Stimulated activated CD8-positive, alpha-beta memory T cell treated with anti-CD3 and anti-CD28 coated beads, Interleukin-4, amount 100 ng/mL, for 24 hours (primary cell): ENCODE data around the gene ZNF740.
"Not testable (repeated sequence)": the region's sequence is repeated elsewhere in the genome, so short reads cannot be mapped to it uniquely, and the experiment has no call there.

Source experiments
- DNase-seq: peaks from one replicate; pipeline ENCODE4 v3.0.0-alpha.2; 2020; ENCODE audit warnings: low read depth

ZNF740 gene

GRCh38 chr12:53173085-53173715, 7.3 kb upstream of the ZNF740 start:
- no peak for DNase-seq

GRCh38 chr12:53174881-53175491, 5.5 kb upstream of the ZNF740 start:
- DNase-seq: no peak

DNA sequence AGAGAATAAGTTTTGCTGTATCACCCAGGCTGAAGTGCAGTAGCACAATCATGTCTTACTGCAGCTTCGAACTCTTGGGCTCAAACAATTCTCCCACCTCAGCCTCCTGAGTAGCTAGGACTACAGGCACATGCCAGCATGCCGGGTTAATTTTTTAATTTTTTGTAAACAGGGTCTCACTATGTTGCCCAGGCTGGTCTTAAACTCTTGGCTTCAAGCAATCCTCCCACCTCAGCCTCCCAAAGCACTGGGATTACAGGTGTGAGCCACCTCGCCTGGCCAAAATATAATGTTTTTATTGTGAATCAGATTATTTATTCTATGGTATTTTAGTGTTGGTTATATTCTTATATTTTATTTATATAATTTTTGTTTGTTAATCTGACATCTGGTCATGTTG, 3.8 kb upstream of the ZNF740 start:
- no peak for DNase-seq

DNA sequence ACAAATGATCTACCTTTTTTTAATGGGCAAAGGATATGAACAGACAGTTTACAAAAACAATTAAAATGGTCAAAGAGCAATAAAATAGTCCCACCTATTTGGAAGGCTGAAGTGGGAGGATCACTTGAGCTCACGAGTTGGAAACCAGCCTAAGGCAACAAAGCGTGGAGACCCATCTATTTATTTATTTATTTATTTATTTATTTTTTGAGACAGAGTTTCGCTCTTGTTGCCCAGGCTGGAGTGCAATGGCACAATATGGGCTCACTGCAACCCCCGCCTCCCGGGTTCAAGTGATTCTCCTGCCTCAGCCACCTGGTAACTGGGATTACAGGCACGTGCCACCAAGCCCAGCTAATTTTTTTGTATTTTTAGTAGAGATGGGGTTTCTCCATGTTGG, 3.1 kb upstream of the ZNF740 start:
- DNase-seq: not testable (repeated sequence)

DNA sequence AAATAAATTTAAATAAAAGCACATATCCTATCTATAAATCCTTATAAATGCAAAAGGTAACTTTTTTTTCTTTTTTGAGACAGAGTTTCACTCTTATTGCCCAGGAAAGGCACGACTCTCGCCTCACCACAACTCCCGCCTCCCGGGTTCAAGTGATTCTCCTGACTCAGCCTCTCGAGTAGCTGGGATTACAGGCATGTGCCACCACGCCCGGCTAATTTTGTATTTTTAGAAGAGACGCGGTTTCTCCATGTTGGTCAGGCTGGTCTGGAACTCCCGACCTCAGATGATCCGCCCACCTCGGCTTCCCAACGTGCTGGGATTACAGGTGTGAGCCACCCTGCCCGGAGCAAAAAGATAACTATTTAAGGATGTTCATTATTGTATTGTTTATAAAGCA, 1.7 kb upstream of the ZNF740 start:
- not testable (repeated sequence) for DNase-seq

- no peak for DNase-seq
Observed at GRCh38 chr12:53179687-53180219, 769 bp upstream of the ZNF740 start.

DNA sequence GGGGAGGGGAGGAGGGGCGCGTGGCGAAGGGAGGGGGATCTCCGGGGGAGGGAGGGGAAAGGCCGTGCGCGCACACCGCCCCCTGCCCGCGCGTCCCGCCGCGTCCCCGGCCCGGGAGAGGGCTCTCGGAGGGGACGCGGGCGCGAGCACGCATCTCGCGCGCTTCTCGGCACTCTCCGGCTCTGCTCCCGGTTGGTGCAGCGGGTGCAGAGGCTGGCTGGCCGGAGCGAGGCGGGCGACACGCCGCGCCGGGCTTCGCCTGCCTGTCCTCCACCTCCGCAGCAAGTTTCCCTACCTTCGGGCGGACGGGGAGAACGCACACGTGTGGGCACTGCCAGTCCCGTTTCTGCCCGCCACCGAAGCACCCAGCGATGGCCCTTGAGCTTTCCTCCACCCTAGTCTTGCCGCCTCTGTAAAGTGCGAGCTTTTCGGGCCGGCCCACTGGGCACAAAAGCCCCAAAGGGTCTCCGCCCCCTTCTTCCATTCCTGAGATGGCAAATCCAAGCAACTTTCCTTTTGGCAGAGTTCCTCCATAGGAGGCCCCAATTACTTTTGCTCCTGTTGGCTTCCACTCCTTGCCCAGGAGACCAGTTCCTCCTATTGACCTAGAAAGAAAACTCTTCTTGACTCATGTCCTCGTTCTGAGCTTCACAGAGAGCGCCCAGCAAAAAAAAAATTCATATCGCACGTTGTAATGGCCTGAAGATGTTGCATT, 566 bp downstream of the ZNF740 start:
- peak; percentile 64 for DNase-seq

DNA sequence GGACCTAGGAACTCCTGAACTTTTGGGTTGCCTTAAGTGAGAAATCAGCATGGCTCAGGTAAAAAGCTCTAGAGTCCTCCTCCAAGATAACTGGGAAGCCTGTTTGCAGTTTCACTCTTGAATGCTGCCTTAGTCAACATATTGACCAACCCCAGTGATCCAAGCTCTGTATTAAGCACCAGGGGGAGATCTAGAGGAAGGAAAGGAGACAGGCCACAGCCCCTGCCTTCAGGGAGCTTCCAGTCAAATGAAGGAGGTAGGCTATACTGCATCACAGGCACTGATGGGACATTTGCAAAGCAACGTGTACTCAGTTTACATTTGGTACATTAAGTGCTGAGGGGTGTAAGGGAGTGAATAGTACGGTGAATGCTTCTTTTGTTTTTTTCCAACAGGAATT, 1.4 kb downstream of the ZNF740 start:
- no peak for DNase-seq

DNA sequence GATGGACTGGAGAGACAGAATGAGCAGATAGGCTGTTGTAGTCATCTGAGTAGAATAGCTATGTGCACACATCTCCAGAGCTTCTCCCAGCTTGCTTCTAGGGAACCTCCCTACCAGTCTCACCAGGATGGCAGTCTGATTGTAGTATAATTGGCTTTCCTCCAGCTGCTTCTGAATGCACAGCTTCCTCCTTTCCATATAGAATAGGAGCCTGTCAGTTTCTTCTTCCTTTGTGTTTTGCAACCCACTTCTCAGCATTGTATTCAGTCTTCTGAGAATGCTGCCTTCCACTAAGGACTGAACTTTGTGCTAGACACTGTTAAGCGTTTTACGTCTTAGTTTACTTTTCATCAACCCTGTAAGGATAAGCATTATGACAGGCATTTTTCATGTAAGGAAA, 2.4 kb downstream of the ZNF740 start:
- no peak for DNase-seq

- no peak for DNase-seq
Observed at GRCh38 chr12:53184828-53185227, 4.3 kb downstream of the ZNF740 start.

DNA sequence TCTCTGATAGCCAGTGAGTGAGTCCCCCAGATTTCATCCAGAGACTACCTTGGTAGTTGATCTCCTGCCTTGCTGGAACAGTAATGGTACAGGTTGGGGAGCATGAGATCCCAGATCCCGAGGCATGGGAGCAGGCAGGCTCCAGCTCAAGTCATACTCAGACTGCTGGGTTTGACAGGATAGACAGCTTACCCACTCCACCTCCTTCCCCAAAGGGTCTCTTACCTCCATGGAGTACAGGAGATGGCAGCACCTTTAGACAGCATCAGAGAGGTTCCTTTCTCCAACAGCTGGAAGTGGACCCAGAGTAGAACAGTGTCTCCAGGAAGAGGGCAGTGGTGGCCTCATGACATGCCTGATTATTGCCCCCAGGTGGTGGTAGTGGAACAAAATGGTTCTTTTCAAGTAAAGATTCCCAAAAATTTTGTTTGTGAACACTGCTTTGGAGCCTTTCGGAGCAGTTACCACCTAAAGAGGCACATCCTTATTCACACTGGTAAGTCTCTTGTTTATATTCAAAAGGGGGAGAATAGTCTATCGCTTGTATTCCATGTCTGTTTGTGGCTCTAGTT, 5.1 kb downstream of the ZNF740 start:
- no peak for DNase-seq

- no peak for DNase-seq
Observed at GRCh38 chr12:53186745-53187144, 6.2 kb downstream of the ZNF740 start.

- DNase-seq: no peak
Observed at GRCh38 chr12:53187145-53187899, 6.8 kb downstream of the ZNF740 start.

GRCh38 chr12:53190108-53190729, 9.7 kb downstream of the ZNF740 start:
- DNase-seq: no peak

GRCh38 chr12:53191096-53191884, 10.8 kb downstream of the ZNF740 start:
- no peak for DNase-seq

DNA sequence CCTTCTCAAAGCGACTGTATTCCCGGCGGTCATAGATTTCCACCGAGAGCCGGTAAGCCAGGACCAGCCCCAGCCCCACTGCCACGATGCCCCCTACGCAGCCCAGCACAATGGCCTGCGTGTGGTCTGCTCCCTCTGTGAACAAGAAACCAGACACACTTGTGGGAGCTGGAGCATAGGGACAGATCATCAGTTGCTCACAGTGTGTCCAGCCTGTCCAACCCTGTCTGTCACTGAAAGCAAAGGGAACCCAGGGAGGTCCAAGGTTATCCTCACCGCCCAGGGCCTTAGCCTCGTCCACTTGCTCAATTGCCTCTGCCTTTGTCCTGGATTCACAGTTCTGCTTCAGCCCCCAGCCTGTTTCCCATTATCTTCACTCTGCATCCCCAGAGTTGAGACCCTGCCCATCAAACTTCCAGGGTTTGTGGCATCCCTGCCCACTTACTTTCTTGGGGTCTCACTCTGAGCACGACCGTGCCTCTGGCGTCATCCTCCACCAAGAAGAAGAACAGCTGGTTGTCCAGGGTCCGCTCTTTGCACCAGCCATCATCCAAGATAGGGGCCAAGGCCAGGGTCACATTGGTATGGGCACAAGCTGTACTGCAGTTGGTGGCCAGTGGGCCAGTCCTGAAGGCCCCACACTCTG, 11.5 kb downstream of the ZNF740 start:
- no peak for DNase-seq

- DNase-seq: no peak
Observed at GRCh38 chr12:53192531-53193021, 12.1 kb downstream of the ZNF740 start.

DNA sequence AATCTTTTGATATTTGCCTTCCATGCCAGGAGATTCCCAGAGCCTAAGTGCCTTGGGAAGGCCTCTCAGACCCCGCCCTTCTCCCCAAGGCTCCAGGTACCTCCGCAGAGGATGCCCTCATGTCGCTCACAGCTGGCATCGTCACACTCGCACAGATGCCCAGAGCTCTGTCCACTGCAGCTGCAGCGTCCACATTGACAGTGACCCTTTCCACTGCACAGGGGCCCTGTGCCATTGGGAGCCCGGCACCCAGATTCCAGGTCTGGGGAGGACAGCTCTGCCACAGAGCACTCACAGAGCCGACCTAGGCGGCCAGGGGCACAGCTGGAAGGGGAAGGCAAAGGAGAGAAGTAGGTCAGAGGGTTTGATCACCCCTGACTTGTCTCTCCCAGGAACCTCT, 12.5 kb downstream of the ZNF740 start:
- DNase-seq: no peak

- DNase-seq: no peak
Observed at GRCh38 chr12:53193985-53194716, 13.6 kb downstream of the ZNF740 start.
